DND-41 (cell line): ENCODE data around the gene PRICKLE2.

Experiments used
- CTCF ChIP-seq: IDR thresholded peaks from 2 replicates; pipeline ENCODE4 v1.5.1; 2012; ENCODE audit warnings: borderline replicate concordance, low read length, moderate library complexity, mild to moderate bottlenecking; ENCODE audit not compliant: poor library complexity, severe bottlenecking; ENCODE audit errors: extremely low read depth
- EZH2 ChIP-seq: IDR thresholded peaks from 3 replicates; pipeline ENCODE4 v1.6.1; 2012; ENCODE audit warnings: borderline replicate concordance, low read depth, mild to moderate bottlenecking, moderate library complexity, low read length, inconsistent platforms; ENCODE audit not compliant: severe bottlenecking

GRCh38 chr3:64074060-64074459 lies 151.2 kb downstream of the PRICKLE2 start:
- TF ChIP-seq CTCF = no peak
- no peak for TF ChIP-seq EZH2
